Activated CD8-positive, alpha-beta memory T cell treated with anti-CD3 and anti-CD28 coated beads for 1 hour (primary cell): Measurements from ENCODE around the gene FCAMR.
A peak's percentile ranks its signal among the peaks of the same experiment; 100 is the strongest.
"Not testable (repeated sequence)": the region's sequence is repeated elsewhere in the genome, so short reads cannot be mapped to it uniquely, and the experiment has no call there.

Experiments
- DNase-seq, 2 donors: peaks; one replicate each; pipeline ENCODE4 v3.0.0-alpha.2; 2020; ENCODE audit warnings: low read depth in 1 of 2; ENCODE audit errors: extremely low read depth in 1 of 2

FCAMR gene

DNA sequence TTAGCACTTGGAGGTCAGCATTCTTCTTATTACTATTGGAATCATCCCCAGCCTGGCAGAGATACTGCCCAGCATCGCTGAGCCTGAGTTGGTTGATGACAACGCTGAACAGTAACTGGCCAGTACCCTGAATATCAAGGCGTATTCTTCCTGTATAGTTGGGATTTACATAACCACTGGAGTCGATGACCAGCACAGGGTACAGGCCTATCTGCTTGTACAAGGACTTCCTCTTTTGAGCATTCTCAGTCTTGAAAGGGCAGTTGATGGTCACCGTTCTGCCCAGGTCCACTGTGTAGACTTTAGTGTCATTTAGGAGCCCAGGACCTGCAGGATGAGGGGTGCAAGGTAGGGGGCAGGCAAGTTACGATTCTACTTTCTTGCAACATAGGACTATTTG is 32.8 kb downstream of the FCAMR start:
- no peak for DNase-seq

DNA sequence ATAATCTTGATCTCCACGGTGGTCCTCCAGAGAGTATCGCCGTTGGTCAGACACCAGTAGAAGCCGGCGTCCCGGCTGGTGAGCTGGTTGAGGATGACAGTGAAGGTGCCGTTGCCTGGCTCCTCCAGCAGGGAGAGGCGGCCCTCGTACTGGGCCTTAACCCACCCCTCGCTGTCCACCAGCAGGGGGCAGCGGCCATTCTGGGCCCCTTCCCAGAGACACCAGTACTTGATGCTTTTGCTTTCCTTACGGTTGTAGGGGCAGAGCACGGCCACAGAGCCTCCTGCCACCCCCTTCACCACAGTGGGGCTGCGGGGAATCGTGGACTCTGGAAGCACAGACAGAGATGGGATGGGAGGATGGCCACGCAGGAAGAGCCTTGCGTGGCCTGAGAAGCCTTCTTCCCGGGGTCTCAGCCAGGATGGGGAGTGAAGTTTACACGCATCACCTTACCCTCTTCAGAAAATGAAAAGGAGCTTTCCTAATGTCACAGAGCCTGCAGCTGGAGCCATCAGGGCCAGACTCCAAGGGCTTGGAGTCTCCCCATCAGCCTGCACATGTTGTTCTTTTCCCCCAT is 34.7 kb downstream of the FCAMR start:
- no peak for DNase-seq

DNA sequence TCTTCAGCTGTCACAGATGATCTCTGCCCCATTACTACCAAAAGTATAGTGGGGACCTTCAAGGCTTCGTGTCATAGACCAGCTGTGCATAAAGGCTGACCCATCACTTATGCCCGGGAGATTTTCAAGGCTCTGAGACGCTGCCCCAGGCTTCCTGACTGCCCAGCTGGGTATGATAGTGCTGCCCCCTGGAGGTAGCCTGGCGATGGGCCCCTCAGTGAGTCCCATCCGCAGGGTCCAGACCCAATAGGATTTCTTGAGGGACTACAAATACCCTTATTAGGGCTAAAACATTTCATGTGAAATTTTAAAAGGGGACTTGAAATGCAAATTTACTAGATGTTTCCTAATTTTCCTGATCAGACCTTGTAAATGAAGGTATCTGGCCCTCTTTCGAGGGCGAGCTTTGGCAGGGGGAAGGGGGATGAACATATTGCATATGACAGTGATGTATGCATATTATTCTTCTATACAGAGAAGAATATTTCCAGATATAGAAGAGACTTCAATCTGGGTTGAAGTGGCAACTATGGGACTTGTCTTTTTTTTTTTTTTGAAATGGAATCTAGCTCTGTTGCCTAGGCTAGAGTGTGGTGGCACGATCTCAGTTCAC is 36.8 kb downstream of the FCAMR start:
- DNase-seq, result peak; percentile 48 to 65

DNA sequence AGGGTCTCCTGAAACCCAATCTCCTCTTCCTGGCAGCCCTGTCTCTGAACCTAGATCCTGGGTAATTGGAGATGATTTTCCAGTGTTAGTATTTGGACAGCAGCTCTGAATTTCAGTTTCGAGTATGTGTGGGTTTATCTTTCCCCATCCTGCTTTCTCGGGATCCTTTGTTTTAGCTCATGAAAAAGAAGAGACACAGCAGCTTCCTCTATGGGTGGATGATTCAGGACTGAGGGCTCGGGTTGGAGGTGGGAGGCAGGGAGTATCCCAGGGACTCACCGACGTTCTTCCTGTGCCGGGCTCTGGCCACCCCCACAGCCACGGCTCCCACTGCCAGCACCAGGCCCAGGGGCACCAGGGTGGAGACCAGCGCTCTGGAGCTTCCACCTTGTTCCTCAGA is 38.1 kb downstream of the FCAMR start:
- no peak for DNase-seq

DNA sequence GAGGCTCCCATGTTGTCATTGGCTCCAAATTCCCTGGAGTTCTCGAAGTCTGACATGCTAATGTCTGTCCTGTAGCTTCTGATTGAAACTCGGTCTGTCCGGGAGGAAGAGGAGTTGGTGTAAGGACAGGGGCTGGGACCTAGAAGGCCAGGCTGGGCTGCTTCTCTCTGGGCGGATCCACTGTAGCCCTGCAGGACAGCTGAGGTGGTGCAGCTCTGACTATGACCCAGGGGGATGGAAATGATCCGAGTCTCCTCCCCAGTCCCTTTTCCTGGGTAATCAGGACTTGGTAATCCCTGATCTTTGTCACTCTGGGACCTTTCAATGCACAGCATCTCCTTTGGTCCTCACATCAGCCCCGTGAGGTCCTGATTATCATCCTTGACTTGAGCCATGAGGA is 38.6 kb downstream of the FCAMR start:
- no peak for DNase-seq

DNA sequence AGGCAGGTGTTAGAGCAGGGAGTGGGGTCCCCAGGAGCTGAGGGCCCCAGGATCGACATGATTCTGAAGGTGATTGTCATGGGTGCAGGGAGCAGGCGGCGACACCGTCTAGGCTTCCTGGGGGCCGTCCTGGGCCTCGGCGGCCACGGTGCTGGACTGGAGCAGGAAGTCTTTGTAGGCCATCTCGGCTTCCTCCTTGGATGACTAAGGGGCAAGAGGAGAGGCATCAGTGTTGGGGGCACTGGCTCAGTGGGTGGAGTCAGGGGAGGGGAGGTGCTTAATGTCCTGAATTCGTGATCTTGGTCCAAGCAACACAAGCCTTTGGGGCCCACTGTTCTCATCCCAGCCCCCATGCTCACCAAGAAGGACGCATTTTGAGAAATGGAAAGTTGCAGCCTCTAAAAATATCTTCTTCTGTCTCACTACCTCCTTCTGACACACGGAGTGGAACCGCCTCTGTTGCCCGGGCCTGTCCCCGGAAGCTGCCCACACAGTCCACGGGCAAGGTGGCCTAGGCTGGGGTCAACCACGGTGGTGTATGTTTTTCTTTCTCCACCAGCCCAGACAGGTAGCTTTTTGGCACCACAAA is 40.0 kb downstream of the FCAMR start:
- DNase-seq, result no peak

DNA sequence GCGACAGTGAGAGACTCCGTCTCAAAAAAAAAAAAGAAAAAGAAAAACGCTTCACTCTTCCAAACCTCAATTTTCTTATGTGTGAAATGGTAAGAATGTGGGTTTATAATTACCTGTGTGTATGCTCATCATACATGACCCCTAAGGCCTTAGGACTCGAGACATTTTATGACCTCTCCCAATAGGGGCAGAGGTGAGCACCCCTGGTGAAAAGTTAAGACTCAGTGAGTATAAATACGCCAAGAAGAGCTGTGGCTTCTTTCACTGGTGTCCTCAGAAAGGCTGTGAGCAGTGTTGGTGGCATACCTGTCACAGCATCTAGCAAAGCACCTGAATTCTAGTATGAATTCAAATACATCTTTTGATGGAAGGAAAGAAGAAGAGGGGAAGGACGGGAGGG is 40.7 kb downstream of the FCAMR start:
- DNase-seq, result no peak

DNA sequence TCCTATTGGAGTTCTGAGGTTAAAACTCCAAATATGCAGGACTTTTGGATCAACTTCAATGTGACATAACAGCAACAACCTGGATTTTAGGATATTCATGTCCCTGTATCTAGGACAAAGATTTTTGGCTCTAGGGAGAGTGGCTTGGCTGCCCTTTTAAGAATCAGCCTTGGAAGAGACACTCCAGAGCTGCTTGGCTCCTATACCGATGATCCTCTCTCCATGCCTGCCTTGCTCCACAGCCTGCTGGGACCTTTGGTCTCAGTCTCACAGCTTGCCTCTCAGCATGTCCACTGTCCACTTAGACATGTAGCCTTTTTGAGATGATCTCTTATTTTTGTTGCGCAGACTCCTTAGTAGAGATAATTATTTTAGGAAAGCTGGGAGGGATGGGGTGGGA is 44.0 kb downstream of the FCAMR start:
- no peak for DNase-seq

DNA sequence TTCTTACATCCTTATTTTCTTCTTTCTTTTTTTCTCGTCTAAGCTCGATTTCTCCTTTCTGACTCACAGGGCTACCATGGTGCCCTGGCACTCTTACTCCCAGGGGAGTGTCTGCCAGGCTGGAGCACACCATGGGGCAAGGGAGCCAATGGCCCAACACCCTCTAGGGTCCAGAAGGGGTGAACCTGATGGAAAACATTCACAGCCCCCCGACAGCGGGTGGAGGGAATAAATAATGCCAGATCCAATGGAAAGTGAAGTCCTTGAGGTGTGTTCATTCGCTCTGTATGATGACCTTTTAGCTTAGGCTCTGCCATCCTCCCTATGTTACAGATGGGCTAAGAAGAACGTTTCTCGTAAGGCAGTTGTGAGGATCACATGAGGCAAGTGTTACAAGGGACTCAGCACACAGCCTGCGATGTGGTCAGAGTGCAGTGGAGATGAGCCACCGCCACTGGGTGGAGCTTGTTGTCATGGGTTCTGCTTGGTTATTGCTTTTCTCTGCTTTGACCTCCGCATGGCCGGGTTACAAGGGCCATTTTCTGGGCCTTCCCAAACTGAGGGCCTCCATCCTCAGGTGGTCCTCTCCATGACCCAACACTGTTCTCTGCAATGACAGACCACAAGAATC is 45.0 kb downstream of the FCAMR start:
- DNase-seq, result peak in 1 of 2 donors; percentile 43

DNA sequence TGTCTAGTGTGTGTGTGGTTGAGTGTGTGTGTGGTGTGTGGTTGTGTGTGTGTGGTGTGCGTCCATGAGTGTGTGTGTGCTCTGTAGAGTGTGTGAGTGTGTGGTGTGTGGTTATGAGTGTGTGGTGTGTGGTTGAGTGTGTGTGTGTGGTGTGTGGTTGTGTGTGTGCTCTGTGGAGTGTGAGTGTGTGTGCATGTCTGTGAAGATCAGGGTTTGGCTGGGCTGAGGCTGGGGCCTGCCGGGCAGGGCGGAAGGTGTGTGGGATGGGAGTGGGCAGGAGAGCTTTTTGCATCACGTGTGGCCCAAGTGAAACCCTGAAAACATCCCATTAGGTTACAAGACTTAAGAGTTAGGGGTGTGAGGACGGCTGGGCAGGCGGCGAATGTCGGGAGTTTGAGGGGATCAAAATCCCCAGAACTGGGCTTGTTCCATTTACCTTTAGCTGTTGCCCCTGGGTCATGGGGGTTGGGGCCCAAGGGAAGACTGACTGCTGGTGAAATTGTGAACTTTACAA is 45.6 kb downstream of the FCAMR start:
- no peak for DNase-seq

DNA sequence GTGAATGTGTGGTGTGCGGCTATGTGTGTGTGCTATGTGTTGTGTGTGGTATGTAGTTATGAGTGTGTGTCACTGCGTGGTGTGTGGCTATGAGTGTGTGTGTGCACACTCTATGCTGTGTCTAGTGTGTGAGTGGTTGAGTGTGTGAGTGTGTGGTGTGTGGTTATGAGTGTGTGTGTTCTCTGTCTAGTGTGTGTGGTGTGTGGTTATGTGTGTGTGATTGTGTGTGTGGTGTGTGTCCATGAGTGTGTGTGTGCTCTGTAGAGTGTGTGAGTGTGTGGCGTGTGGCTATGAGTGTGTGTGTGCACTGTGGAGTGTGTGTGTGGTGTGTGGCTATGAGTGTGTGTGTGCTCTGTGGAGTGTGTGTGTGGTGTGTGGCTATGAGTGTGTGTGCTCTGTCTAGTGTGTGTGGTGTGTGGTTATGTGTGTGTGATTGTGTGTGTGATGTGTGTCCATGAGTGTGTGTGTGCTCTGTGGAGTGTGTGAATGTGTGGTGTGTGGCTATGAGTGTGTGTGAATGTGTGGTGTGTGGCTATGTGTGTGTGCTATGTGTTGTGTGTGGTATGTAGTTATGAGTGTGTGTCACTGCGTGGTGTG is 46.2 kb downstream of the FCAMR start:
- not testable (repeated sequence) for DNase-seq

DNA sequence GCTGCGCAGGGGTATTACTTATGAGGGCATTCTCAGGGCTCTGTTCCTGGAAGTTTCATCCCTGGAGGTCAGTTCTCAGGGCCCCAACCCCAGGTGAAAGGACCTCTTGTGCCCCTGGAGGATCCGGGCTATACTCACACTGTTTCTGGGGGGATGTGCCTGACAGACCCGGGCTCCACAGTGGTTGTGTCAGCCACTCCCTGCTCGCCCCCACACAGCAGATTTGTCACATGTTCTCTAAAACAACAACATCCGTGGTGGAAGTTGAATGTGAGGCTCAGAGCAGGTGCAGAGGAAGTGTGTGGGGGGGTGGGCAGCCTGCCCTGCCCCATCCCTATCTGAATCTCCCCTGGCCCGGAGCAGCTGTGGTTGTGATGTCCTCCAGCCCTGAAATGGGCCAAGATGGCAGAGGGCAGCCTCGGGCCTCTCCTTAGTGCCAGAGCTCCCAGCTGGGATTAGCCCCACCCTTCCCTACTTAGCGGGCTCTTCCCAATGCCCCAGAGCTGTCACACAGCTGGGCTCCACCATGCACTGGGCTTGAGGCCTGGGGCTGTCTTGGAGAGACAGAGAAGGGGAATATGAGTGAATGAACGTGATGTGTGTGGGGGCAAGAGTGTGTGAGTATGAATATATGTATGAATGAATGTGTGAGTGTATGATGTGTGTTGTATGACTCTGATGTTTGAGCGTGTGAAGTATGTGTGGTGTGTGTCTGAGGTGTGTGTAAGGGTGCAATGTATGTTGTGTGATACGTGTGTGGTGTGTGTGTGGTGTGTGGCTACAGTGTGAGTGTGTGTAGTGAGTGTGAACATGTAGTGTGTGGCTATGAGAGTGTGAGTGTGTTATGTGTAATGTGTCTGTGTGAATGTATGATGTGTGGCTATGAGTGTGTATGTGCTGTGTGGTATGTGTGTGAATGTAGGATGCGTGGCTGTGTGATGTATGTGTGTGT is 47.0 kb downstream of the FCAMR start:
- DNase-seq, result peak; percentile 46 to 49

DNA sequence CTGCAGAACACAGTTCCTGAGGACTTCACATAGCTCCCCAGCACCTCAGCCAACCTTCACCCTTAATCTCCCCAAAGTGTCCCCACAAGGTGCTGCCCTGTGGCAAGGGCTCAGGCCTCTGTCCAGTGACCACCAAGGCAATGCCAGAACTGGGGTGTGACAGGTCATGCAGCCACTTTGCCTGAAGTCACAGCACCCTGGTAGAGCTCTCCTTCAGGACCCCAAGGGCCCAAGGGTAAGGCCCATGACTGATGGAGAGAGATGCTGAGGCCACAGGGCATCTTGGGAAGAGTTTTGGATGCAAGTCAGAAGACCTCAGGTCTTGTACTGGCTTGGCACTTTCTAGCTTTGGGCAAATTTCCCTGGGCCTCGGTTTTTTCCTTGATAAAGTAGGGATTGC is 47.7 kb downstream of the FCAMR start:
- DNase-seq, result no peak

DNA sequence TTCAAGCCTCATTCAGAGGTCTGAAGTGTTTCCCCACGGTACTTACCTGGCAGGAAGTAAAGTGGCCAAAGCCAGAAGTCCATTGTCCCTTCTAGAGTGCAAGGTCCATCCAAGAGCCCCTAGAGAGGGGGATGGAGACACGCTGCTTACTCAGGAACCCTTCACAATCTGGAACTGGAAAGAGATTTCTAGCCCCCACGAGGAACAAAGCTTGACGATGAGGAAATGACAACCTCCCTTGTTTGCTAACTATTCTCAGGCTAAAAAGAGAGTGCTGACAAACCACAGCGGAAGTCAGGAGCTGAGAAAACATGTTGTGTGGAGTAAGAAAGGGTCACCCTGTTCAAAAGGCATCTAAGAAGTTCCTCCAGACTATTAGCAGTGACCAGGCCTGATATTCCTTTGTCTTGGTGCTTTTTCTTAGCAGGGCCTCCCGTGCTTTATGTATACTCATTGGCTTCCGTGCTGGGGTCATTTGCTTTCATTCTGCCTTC is 48.4 kb downstream of the FCAMR start, which contains the start of gene FCMR:
TSS of gene FCMR (minus strand) at position 170 of the 494 bp plus-strand sequence. CDS start at position 83, 87 bp downstream.
- no peak for DNase-seq

DNA sequence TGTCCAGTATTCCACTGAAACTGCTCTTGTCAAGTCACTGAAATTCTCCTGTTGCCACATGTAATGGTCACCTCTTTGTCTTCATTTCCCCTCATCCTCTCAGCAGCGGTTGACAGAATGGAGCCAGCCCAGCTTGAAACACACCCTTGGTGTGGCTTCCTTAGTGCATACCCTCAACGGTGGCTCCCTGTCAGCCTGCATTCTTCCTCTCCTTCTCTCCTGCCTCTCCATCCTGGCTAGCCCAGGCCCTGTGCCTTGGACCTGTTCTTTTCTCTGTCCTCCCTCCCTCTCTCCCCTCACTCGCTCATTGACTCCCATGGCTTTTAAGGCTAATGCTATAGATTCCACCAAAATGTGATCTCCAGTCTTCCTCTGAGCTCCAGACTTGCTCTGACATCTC is 52.2 kb downstream of the FCAMR start:
- DNase-seq, result no peak

DNA sequence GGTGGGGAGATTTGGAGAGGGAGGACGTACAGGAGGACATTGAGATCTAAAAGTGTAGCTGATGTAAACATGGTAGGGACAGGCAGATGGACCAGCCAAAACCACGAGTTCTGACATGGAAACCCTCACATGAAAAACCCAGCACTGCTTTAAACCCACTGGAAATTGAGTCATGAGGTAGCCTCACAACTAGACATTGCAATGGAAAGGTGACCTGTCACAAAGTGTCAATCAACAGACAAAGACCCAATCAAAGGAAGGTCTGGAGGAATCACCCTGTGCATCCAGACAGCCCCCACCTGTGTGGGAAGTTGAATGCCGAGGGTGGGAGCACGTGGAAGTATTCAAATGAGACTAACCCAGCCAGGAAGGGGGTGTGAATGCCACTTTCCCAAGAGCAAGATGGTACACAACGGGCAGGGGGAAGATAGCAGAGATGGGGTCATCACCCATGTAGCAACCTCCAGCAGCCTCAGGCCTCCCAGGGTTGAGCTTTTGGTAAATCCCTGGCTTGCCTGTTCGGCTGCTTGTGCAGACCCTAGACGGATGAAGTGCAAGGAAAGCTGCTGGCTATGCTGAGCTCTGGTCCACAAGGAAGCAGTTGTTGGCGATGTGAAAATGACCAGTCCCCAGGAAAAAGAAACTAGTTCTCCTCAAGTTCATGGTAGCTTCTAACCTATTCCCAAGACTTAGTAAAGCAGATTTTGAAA is 54.1 kb downstream of the FCAMR start:
- no peak for DNase-seq

DNA sequence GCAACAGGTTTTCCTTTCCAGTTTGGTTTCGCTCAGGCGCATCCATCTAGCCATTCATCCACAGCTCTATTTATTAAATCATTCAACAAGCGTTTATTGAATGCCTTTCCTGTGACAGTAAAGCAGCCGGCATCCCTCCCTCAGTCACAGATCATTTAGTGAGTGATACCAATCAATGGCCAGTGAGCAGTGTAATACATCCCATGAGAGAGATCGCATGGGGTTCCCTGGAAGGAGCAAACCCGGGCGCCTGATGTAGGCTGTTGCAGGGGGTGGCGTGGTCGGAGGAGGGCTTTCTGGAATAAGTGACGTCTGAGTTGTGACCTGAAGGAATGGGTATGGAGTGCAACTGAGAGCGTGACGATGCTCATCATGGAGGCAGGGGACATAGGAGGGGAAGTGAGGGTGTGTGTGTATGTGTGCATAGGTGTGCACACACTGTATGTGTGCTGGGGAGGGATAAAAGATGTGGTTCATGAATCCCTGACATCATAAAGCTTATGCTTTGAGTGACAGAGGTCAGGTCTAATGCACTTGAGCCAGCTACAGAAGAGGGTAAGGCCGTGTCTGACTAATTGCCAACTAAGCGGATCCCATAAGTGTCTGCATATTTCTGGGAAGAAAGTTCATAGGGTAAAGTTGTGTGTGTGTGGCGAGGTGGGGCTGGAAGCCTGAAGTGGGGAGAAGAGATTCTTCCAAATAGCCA is 55.1 kb downstream of the FCAMR start:
- DNase-seq, result no peak

DNA sequence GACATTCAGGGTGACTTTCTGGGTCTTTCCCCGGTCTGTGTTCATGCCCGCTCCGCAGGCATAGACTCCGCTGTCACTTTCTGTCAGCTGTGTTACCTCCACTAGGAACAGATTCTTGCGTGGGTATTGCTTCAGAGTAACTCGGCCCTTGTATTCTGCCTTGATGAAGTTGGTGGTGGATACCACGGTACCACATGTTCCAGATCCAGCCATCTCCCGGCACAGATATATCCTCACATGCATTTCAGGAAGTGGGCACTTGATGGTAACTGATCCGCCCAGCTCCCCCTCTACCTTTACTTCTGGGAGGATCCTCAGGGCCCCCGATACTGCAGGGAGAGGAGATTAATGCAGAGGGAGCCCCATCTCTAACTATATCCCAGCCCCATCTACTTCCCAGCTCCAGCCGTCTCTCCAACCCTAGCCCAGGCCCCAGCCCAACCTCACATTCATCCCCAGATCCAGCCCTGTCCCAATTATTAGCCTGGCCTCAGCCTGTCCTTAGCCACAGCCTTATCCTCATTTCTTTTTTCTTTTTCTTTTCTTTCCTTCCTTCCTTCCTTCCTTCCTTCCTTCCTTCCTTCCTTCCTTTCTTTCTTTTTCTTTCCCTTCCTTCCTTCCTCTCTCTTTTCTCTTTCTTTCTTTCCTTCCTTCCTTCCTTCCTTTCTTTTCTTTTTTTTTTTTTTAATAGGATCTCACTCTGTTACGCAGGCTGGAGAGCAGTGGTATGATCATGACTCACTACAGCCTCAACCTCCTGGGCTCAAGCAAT is 56.3 kb downstream of the FCAMR start:
- no peak for DNase-seq
